ENCODE measurements around the gene ACVR1. TPM values are rescaled to one million over a fixed set of nuclear protein-coding genes. Genes with fewer than 3 reads are reported as not detected.

Gene ACVR1
- total RNA-seq, 2 experiments from 2014 or later = 6.4 to 7.1 TPM

- Mint-ChIP-seq H3K9me3 (no peaks in the 10 kb centered on the region), H3K4me1 (peaks cover 42% of the 10 kb centered on the region), H3K4me3 (peak overlapping the region; percentile 91), H3K36me3 (no peaks in the 10 kb centered on the region), H3K27ac (peak overlapping the region; percentile 82), H3K27me3 (no peaks in the 10 kb centered on the region)
- DNase-seq = peak; percentile 75
Observed at GRCh38 chr2:157875641-157876065, 477 bp downstream of the ACVR1 start.

DNA sequence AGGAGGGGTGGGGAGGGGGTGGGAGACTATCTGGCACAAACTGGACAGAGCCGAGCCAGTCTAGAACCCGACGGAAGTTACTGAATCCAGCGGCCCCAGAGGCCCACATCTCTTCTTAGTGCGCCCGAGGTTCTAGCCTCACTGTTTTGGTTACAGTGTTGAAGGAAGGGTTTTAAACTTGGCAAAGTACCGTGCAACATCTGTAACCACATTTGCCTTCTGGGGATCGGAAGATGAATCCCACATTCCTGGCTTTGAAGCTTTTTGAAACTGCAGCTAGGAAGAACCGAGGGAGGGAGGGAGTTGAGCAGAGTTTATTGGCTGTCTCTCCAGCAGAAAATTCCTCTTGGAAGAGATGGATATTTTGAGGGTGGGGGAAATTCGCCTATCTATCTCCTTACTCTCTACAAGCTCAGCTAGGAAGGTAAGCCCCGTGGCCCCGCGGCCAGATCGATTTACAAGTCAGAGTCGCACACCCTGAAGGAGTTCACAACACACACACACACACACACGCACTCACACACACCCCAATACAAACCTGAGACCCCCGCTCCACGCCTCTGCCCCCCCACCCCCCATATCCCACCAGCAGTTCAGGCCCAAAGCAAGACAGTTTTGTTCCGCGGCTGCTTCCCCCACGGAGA is 1.0 kb downstream of the ACVR1 start:
- peak overlapping the region; percentile 91 for H3K4me3 Mint-ChIP-seq
- no peaks in the 10 kb centered on the region for H3K27me3 Mint-ChIP-seq
- no peak for DNase-seq
- no peaks in the 10 kb centered on the region for H3K36me3 Mint-ChIP-seq
- no peaks in the 10 kb centered on the region for H3K9me3 Mint-ChIP-seq
- peaks cover 42% of the 10 kb centered on the region for H3K4me1 Mint-ChIP-seq
- H3K27ac Mint-ChIP-seq = peak overlapping the region; percentile 82

GRCh38 chr2:157874348-157874747 is 1.8 kb downstream of the ACVR1 start:
- Mint-ChIP-seq H3K9me3 (no peaks in the 10 kb centered on the region), H3K27ac (no peak overlapping the region), H3K4me1 (peaks cover 47% of the 10 kb centered on the region), H3K4me3 (peak overlapping the region; percentile 91), H3K27me3 (no peaks in the 10 kb centered on the region), H3K36me3 (no peaks in the 10 kb centered on the region)
- DNase-seq = no peak

DNA sequence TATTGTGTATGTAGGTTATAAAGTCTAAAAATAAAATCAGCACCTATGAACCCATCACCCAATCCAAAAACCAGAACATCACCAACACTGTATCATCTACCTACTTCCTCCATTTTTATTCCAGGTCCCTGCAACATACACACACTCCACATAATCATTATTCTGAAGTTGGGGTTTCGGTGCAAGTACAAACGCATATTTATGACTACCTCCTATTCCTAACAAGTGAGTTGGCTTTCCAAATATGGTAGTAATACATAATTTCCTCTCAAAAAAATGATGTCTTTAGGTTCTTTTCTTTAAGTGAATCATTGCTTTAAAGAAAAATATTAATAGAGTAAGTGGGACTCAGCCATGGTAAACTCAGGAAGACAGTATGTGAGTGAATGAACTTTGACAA is 3.3 kb downstream of the ACVR1 start:
- no peak for DNase-seq
- Mint-ChIP-seq H3K4me1 (peaks cover 49% of the 10 kb centered on the region), H3K27ac (no peak overlapping the region), H3K27me3 (no peaks in the 10 kb centered on the region), H3K4me3 (no peak overlapping the region), H3K36me3 (peaks cover 1% of the 10 kb centered on the region), H3K9me3 (no peaks in the 10 kb centered on the region)

- H3K4me1 Mint-ChIP-seq = peaks cover 44% of the 10 kb centered on the region
- DNase-seq = no peak
- no peak overlapping the region for H3K27ac Mint-ChIP-seq
- H3K4me3 Mint-ChIP-seq = no peak overlapping the region
- peaks cover 1% of the 10 kb centered on the region for H3K36me3 Mint-ChIP-seq
- H3K9me3 Mint-ChIP-seq = no peaks in the 10 kb centered on the region
- H3K27me3 Mint-ChIP-seq = no peaks in the 10 kb centered on the region
Observed at GRCh38 chr2:157871415-157871814, 4.7 kb downstream of the ACVR1 start.

DNA sequence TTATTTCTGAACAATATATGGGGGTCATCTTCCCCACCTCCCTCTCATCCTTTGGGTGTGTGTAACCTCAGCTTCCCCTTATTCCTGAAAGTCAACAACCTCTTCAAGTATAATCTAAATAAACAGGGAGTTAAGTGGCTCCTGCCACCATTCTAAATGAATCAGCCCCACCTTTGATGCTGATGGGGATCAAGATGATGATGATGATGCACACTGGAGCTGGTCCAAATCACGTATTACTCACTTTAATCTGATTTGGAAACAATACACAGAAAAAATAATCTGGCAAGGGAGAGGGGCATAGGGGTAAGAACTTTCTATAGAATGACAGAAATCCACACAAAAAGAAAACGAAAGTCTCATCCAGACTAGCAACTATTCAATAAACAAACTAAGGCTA is 7.1 kb downstream of the ACVR1 start:
- no peak for DNase-seq
- no peaks in the 10 kb centered on the region for H3K27me3 Mint-ChIP-seq
- H3K9me3 Mint-ChIP-seq = no peaks in the 10 kb centered on the region
- peaks cover 38% of the 10 kb centered on the region for H3K4me1 Mint-ChIP-seq
- no peak overlapping the region for H3K4me3 Mint-ChIP-seq
- no peak overlapping the region for H3K27ac Mint-ChIP-seq
- H3K36me3 Mint-ChIP-seq = peaks cover 1% of the 10 kb centered on the region

- peaks cover 1% of the 10 kb centered on the region for H3K36me3 Mint-ChIP-seq
- peaks cover 32% of the 10 kb centered on the region for H3K4me1 Mint-ChIP-seq
- DNase-seq = no peak
Observed at GRCh38 chr2:157867703-157868102, 8.4 kb downstream of the ACVR1 start.

DNA sequence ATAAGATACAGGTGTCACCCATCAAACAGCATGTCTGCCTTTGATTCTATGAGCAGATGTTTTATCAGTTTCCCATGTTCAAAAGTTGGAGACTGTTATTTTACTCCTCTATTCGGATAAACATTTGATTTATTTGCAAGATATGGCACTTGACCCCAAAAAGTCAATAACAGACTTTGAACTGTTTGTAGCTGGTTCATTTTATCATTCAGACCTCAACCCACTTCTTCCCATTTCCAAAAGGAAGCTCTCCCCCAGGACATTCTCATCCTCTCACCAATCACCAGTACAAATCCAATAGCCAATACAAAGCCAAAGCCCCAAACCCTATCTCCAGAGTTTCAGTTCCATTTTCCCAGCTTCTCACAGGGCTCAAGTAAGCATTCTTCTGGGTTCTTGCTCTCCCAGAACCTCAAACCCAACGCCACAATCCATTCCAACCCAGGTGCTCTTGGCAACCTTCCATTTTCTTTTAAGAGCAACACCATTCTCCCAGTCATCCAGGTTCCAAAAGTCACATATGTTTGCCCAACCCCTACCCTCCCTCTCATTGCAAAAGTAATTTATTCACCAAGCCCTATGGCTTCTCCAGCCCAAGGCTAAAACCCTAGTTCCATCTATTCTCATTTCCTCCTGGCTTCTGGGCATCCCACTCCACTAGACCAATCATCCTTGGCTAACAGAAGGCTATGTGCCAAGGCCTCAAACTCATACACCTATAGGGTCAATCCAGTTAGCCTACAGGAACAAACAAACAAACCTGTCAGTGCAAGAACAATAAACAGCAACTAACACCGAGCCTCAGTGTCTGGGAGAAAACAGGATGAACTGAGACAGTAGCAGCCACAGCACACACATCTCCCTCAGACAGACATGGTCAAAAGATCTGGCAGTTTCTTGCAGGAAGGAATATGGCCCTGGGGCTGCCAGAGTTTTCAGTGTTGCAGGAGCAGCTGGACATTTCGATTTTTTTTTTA is 9.2 kb downstream of the ACVR1 start:
- Mint-ChIP-seq H3K36me3 (peaks cover 1% of the 10 kb centered on the region), H3K9me3 (no peaks in the 10 kb centered on the region), H3K4me3 (peak overlapping the region; percentile 15), H3K27ac (no peak overlapping the region), H3K27me3 (no peaks in the 10 kb centered on the region), H3K4me1 (peaks cover 27% of the 10 kb centered on the region)
- DNase-seq = no peak

More at GRCh38 chr2:157867703-157868102, 8.4 kb downstream of the ACVR1 start:
- H3K27ac Mint-ChIP-seq = no peak overlapping the region
- no peaks in the 10 kb centered on the region for H3K27me3 Mint-ChIP-seq
- no peak overlapping the region for H3K4me3 Mint-ChIP-seq
- no peaks in the 10 kb centered on the region for H3K9me3 Mint-ChIP-seq

DNA sequence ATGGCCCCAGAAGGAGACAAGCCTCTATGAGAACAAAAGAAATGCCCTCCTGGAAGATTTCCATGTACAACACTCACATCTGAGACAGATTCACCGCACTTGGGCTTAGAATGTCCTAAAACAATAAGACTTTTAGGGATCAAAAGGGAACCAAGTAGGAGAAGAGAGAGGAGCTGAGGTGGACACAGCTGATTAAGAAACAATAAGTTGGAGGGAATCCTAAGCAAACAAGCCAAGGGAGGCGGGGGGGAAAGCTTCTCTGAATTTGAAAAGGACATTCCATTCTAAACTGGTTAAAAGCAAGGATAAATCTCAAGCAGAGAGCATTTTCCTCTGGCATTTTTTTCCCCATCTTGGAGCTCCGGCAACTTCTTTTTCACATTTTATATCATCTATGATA is 9.9 kb downstream of the ACVR1 start:
- DNase-seq = no peak
- no peak overlapping the region for H3K4me3 Mint-ChIP-seq
- no peak overlapping the region for H3K27ac Mint-ChIP-seq
- H3K36me3 Mint-ChIP-seq = peaks cover 1% of the 10 kb centered on the region
- peaks cover 24% of the 10 kb centered on the region for H3K4me1 Mint-ChIP-seq
- no peaks in the 10 kb centered on the region for H3K9me3 Mint-ChIP-seq
- no peaks in the 10 kb centered on the region for H3K27me3 Mint-ChIP-seq

GRCh38 chr2:157864857-157865430 is 11.2 kb downstream of the ACVR1 start:
- Mint-ChIP-seq H3K9me3 (no peaks in the 10 kb centered on the region), H3K27ac (no peak overlapping the region), H3K27me3 (no peaks in the 10 kb centered on the region), H3K4me1 (peaks cover 23% of the 10 kb centered on the region), H3K36me3 (peaks cover 3% of the 10 kb centered on the region), H3K4me3 (no peak overlapping the region)
- DNase-seq = no peak

DNA sequence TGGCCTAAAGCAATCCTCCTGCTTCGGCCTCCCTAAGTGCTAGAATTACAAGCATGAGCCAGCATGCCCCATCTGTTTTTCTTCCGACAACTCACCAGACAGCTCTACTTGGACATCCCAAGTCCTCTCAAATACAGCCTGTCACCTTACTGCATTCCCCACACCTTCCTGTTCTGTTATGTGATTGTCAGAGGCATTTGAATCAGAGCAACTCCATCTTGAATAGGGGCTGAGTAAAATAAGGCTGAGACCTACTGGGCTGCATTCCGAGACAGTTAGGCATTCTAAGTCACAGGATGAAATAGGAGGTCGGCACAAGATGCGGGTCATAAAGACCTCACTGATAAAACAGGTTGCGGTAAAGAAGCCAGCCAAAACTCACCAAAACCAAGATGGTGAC is 17.3 kb downstream of the ACVR1 start:
- H3K27me3 Mint-ChIP-seq = no peaks in the 10 kb centered on the region
- DNase-seq = no peak
- H3K9me3 Mint-ChIP-seq = no peaks in the 10 kb centered on the region
- peaks cover 10% of the 10 kb centered on the region for H3K36me3 Mint-ChIP-seq
- no peak overlapping the region for H3K27ac Mint-ChIP-seq
- H3K4me3 Mint-ChIP-seq = no peak overlapping the region
- H3K4me1 Mint-ChIP-seq = peaks cover 13% of the 10 kb centered on the region

- H3K4me3 Mint-ChIP-seq = no peak overlapping the region
- no peaks in the 10 kb centered on the region for H3K27me3 Mint-ChIP-seq
- no peaks in the 10 kb centered on the region for H3K9me3 Mint-ChIP-seq
- peaks cover 14% of the 10 kb centered on the region for H3K4me1 Mint-ChIP-seq
- no peak for DNase-seq
- H3K36me3 Mint-ChIP-seq = peaks cover 10% of the 10 kb centered on the region
- no peak overlapping the region for H3K27ac Mint-ChIP-seq
Observed at GRCh38 chr2:157857881-157858280, 18.2 kb downstream of the ACVR1 start.

GRCh38 chr2:157856187-157856515 is 20.0 kb downstream of the ACVR1 start:
- Mint-ChIP-seq H3K4me1 (peaks cover 14% of the 10 kb centered on the region), H3K27ac (peak overlapping the region; percentile 3), H3K4me3 (no peak overlapping the region), H3K36me3 (peaks cover 10% of the 10 kb centered on the region), H3K9me3 (no peaks in the 10 kb centered on the region), H3K27me3 (no peaks in the 10 kb centered on the region)
- DNase-seq = no peak

- no peaks in the 10 kb centered on the region for H3K9me3 Mint-ChIP-seq
- peaks cover 14% of the 10 kb centered on the region for H3K4me1 Mint-ChIP-seq
- no peaks in the 10 kb centered on the region for H3K27me3 Mint-ChIP-seq
- H3K27ac Mint-ChIP-seq = no peak overlapping the region
- peaks cover 15% of the 10 kb centered on the region for H3K36me3 Mint-ChIP-seq
- H3K4me3 Mint-ChIP-seq = no peak overlapping the region
- DNase-seq = no peak
Observed at GRCh38 chr2:157853820-157854219, 22.3 kb downstream of the ACVR1 start.

DNA sequence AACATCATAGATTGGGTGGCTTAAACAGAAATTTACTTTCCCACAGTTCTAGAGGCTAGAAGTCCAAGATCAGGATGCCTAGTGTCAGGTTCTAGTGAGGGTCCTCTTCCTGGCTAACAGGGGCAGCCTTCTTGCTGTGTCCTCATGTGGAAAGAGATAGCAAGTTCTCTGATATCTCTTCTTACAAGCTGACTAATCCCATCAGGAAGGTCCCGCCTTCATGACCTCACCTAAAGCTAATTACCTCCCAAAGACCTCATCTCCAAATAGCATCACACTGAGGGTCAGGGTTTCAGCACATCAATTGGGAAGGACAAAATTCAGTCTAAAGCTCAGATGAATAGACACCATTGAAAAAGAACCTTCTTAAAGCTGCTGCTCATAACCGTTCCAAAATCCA is 22.9 kb downstream of the ACVR1 start:
- H3K9me3 Mint-ChIP-seq = no peaks in the 10 kb centered on the region
- H3K4me3 Mint-ChIP-seq = no peak overlapping the region
- no peak overlapping the region for H3K27ac Mint-ChIP-seq
- H3K27me3 Mint-ChIP-seq = no peaks in the 10 kb centered on the region
- peaks cover 14% of the 10 kb centered on the region for H3K4me1 Mint-ChIP-seq
- H3K36me3 Mint-ChIP-seq = peaks cover 15% of the 10 kb centered on the region
- no peak for DNase-seq

Data from activated naive CD8-positive, alpha-beta T cell treated with anti-CD3 and anti-CD28 coated beads for 36 hours (primary cell).